Activated effector memory CD4-positive, alpha-beta T cell treated with Interleukin-2 at 50 U/mL for 16 hours (primary cell): ENCODE results near the gene SLC2A9.

Source experiments
- DNase-seq: peaks from one replicate; pipeline ENCODE4 v3.0.0-alpha.2; 2020

SLC2A9 gene

GRCh38 chr4:10041036-10041435 is 19.7 kb upstream of the SLC2A9 start:
- DNase-seq: no peak

- DNase-seq: no peak
Observed at GRCh38 chr4:10040049-10040892, 19.0 kb upstream of the SLC2A9 start.

- no peak for DNase-seq
Observed at GRCh38 chr4:10036807-10037342, 15.6 kb upstream of the SLC2A9 start.

GRCh38 chr4:10035130-10035529 is 13.8 kb upstream of the SLC2A9 start:
- DNase-seq: no peak

- no peak for DNase-seq
Observed at GRCh38 chr4:10034612-10035104, 13.4 kb upstream of the SLC2A9 start.

GRCh38 chr4:10034136-10034535 is 12.8 kb upstream of the SLC2A9 start:
- DNase-seq: no peak

GRCh38 chr4:10033191-10033881 is 12.0 kb upstream of the SLC2A9 start:
- DNase-seq: no peak

GRCh38 chr4:10032625-10033024 is 11.3 kb upstream of the SLC2A9 start:
- no peak for DNase-seq

GRCh38 chr4:10031668-10032590 is 10.6 kb upstream of the SLC2A9 start:
- DNase-seq: no peak

GRCh38 chr4:10030972-10031667 is 9.8 kb upstream of the SLC2A9 start:
- no peak for DNase-seq

- no peak for DNase-seq
Observed at GRCh38 chr4:10029403-10029802, 8.1 kb upstream of the SLC2A9 start.

GRCh38 chr4:10028910-10029309 is 7.6 kb upstream of the SLC2A9 start:
- DNase-seq: no peak

- DNase-seq: no peak
Observed at GRCh38 chr4:10026485-10026884, 5.2 kb upstream of the SLC2A9 start.

GRCh38 chr4:10025230-10025806 is 4.0 kb upstream of the SLC2A9 start:
- DNase-seq: no peak

GRCh38 chr4:10024303-10024702 is 3.0 kb upstream of the SLC2A9 start:
- no peak for DNase-seq

- DNase-seq: no peak
Observed at GRCh38 chr4:10023806-10024205, 2.5 kb upstream of the SLC2A9 start.

- DNase-seq: no peak
Observed at GRCh38 chr4:10023050-10023419, 1.7 kb upstream of the SLC2A9 start.

GRCh38 chr4:10022346-10023049 is 1.2 kb upstream of the SLC2A9 start:
- DNase-seq: no peak

GRCh38 chr4:10021653-10022023 is 341 bp upstream of the SLC2A9 start:
- DNase-seq: no peak

- DNase-seq: no peak
Observed at GRCh38 chr4:10020106-10020505, 1.2 kb downstream of the SLC2A9 start.

GRCh38 chr4:10019521-10020051 is 1.7 kb downstream of the SLC2A9 start:
- DNase-seq: no peak
